Caco-2 (cell line): ENCODE data around the gene MAP7. TPM values are rescaled to one million over a fixed set of nuclear protein-coding genes. Genes with fewer than 3 reads are reported as not detected.
"Not testable (repeated sequence)": the region's sequence is repeated elsewhere in the genome, so short reads cannot be mapped to it uniquely, and the experiment has no call there.

Experiments used
- BruUV-seq: library from RNA; stranded (reverse); fragments of 400-500 nt; replicated peaks from 2 replicates; lab custom pipeline; 2021; lab: Mats Ljungman, UMichigan
- CTCF ChIA-PET: fragments of 300-600 bp; sonication (Branson Sonifier 250); formaldehyde crosslinking; loops from one replicate; lab custom pipeline; 2022; ENCODE audit warnings: antibody characterized with exemption; lab: Charles Lee
- POLR2A ChIA-PET: fragments of 300-600 bp; sonication (Branson Sonifier 250); formaldehyde crosslinking; loops from one replicate; lab custom pipeline; 2022; ENCODE audit warnings: antibody characterized with exemption; lab: Charles Lee
- DNase-seq, 2 experiments: peaks; one replicate each; pipeline versions ENCODE4 v3.0.0 to v3.0.0-alpha.2; 2020 to 2022
- H3K27me3 ChIP-seq: replicated peaks from 2 replicates; pipeline ENCODE4 v1.6.0; 2011; ENCODE audit warnings: low read length; ENCODE audit not compliant: control insufficient read depth, insufficient read depth
- H3K36me3 ChIP-seq: 2 replicates; pipeline ENCODE4 v1.5.1; 2011; ENCODE audit warnings: low read length; ENCODE audit not compliant: control insufficient read depth, insufficient read depth
- H3K4me1 ChIP-seq: fragments of 250-450 bp; sonication (Bioruptor Pico); 2 replicates; pipeline ENCODE4 v1.5.1; 2020; ENCODE audit warnings: mild to moderate bottlenecking
- H3K4me3 ChIP-seq: 2 replicates; pipeline ENCODE4 v1.5.1; 2011; ENCODE audit warnings: low read depth, mild to moderate bottlenecking, control low read depth, low read length
- H3K9me3 ChIP-seq: fragments of 250-450 bp; sonication (Bioruptor Pico); 2 replicates; pipeline ENCODE4 v1.5.1; 2020; ENCODE audit warnings: mild to moderate bottlenecking, moderate library complexity
- H3K27ac Mint-ChIP-seq: one replicate; pipeline ENCODE4 v1.8.0; 2022; ENCODE audit warnings: mixed read lengths; ENCODE audit not compliant: unreplicated experiment
- H3K27me3 Mint-ChIP-seq: one replicate; pipeline ENCODE4 v1.8.0; 2022; ENCODE audit warnings: mixed read lengths; ENCODE audit not compliant: insufficient read depth, unreplicated experiment
- H3K36me3 Mint-ChIP-seq: one replicate; pipeline ENCODE4 v1.8.0; 2022; ENCODE audit warnings: mild to moderate bottlenecking, mixed read lengths; ENCODE audit not compliant: insufficient read depth, unreplicated experiment
- H3K4me1 Mint-ChIP-seq: one replicate; pipeline ENCODE4 v1.8.0; 2022; ENCODE audit warnings: low read depth, mixed read lengths; ENCODE audit not compliant: unreplicated experiment
- H3K4me3 Mint-ChIP-seq: one replicate; pipeline ENCODE4 v1.8.0; 2022; ENCODE audit warnings: mild to moderate bottlenecking, moderate library complexity, mixed read lengths; ENCODE audit not compliant: unreplicated experiment
- H3K9me3 Mint-ChIP-seq: one replicate; pipeline ENCODE4 v1.8.0; 2022; ENCODE audit warnings: mixed read lengths; ENCODE audit not compliant: unreplicated experiment
- CTCF ChIP-seq, 2 experiments: fragments of 200-600 bp in 1 of 2; IDR thresholded peaks; 1 replicate in 1 of 2; 2 replicates in 1 of 2; pipeline versions ENCODE4 v1.5.1 to v1.8.0; 2011 to 2022; ENCODE audit warnings: antibody characterized with exemption in 1 of 2, control low read depth in 1 of 2, inconsistent platforms in 1 of 2, low read depth in 1 of 2, low read length in 1 of 2, mild to moderate bottlenecking in 1 of 2, moderate library complexity in 1 of 2; ENCODE audit not compliant: insufficient read depth in 1 of 2, severe bottlenecking in 1 of 2, unreplicated experiment in 1 of 2
- intact Hi-C: fragments of 100-400 bp; cut with micrococcal nuclease; formaldehyde crosslinking; loops from one replicate; pipeline ENCODE4 v1.10.0; 2022; ENCODE audit not compliant: unreplicated experiment
- total RNA-seq: library from RNA; stranded (reverse); gene quantifications from 2 replicates; pipeline ENCODE4 v1.2.3, GENCODE V29; 2022

Gene MAP7
- total RNA-seq, 1 experiment from 2014 or later = 55.3 TPM

- no peaks in the 10 kb centered on the region for H3K36me3 ChIP-seq
- Mint-ChIP-seq H3K9me3 (no peaks in the 10 kb centered on the region), H3K4me3 (no peak overlapping the region), H3K4me1 (peaks cover 9% of the 10 kb centered on the region), H3K36me3 (no peaks in the 10 kb centered on the region), H3K27ac (no peak overlapping the region), H3K27me3 (no peaks in the 10 kb centered on the region)
- intact Hi-C loops = no loop called here
- H3K4me1 ChIP-seq = peaks cover 6% of the 10 kb centered on the region; the same call in 1 of the 2 replicates
- BruUV-seq = no TSS peak
- H3K9me3 ChIP-seq = no peaks in the 10 kb centered on the region
- DNase-seq = no peak
- no peak overlapping the region for H3K4me3 ChIP-seq
- no peak for TF ChIP-seq CTCF (IDR thresholded peaks at IDR 0.05; ENCODE audit: insufficient read depth in 1 of 2, low read depth in 1 of 2, low read length in 1 of 2, severe bottlenecking in 1 of 2, unreplicated experiment in 1 of 2)
- POLR2A ChIA-PET = no interaction called here
- H3K27me3 ChIP-seq = no peaks in the 10 kb centered on the region
- CTCF ChIA-PET = no interaction called here
These were observed 58.5 kb downstream of the MAP7 start for GRCh38 chr6:136491754-136492153.

- no peaks in the 10 kb centered on the region for H3K36me3 Mint-ChIP-seq
- Histone ChIP-seq H3K4me3 (no peak overlapping the region), H3K36me3 (no peaks in the 10 kb centered on the region), H3K27me3 (no peaks in the 10 kb centered on the region), H3K9me3 (no peaks in the 10 kb centered on the region), H3K4me1 (peaks cover 4% of the 10 kb centered on the region; the same call in 1 of the 2 replicates)
- BruUV-seq = no TSS peak
- ChIA-PET CTCF (no interaction called here), POLR2A (no interaction called here)
- no peaks in the 10 kb centered on the region for H3K27me3 Mint-ChIP-seq
- intact Hi-C loops = no loop called here
- H3K4me3 Mint-ChIP-seq = no peak overlapping the region
- TF ChIP-seq CTCF (IDR thresholded peaks at IDR 0.05; ENCODE audit: insufficient read depth in 1 of 2, low read depth in 1 of 2, low read length in 1 of 2, severe bottlenecking in 1 of 2, unreplicated experiment in 1 of 2) = no peak
- H3K4me1 Mint-ChIP-seq = peaks cover 9% of the 10 kb centered on the region
- H3K9me3 Mint-ChIP-seq = no peaks in the 10 kb centered on the region
- no peak overlapping the region for H3K27ac Mint-ChIP-seq
- DNase-seq = no peak
These were observed 59.0 kb downstream of the MAP7 start for GRCh38 chr6:136491251-136491650.

- DNase-seq, H3K4me3 ChIP-seq, POLR2A ChIA-PET, CTCF ChIA-PET, H3K4me1 ChIP-seq, H3K9me3 Mint-ChIP-seq, H3K27ac Mint-ChIP-seq, H3K36me3 ChIP-seq, H3K9me3 ChIP-seq, H3K4me1 Mint-ChIP-seq, intact Hi-C loops, H3K36me3 Mint-ChIP-seq, H3K27me3 ChIP-seq, H3K4me3 Mint-ChIP-seq, BruUV-seq, H3K27me3 Mint-ChIP-seq: not testable (repeated sequence)
These were observed 60.6 kb downstream of the MAP7 start for GRCh38 chr6:136489689-136490033.
